HG02885 (cell line): Measurements from ENCODE around the gene PRR9.

Experiments used
- ATAC-seq: cut with Tn5 transposase; IDR thresholded peaks from one replicate; pipeline ENCODE4 v1.9.1; 2021; ENCODE audit warnings: mild to moderate bottlenecking; ENCODE audit not compliant: unreplicated experiment, poor library complexity

The PRR9 gene

DNA sequence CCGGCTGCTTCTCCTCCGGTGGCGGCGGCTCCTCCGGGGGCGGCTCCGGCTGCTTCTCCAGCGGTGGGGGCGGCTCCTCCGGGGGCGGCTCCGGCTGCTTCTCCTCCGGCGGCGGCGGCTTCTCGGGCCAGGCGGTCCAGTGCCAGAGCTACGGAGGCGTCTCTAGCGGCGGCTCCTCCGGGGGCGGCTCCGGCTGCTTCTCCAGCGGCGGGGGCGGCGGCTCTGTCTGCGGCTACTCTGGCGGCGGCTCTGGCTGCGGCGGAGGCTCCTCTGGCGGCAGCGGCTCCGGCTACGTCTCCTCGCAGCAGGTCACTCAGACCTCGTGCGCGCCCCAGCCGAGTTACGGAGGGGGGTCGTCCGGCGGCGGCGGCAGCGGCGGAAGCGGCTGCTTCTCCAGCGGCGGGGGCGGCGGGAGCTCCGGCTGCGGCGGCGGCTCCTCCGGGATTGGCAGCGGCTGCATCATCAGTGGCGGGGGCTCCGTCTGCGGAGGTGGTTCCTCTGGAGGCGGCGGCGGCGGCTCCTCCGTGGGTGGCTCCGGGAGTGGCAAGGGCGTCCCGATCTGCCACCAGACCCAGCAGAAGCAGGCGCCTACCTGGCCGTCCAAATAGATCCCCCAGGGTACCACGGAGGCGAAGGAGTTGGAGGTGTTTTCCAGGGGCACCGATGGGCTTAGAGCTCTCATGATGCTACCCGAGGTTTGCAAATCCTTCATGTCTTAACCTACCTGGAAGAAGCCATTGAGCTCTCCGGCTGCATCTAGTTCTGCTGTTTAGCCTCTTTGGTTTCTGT, 44.1 kb downstream of the PRR9 start:
- ATAC-seq, result no peak

DNA sequence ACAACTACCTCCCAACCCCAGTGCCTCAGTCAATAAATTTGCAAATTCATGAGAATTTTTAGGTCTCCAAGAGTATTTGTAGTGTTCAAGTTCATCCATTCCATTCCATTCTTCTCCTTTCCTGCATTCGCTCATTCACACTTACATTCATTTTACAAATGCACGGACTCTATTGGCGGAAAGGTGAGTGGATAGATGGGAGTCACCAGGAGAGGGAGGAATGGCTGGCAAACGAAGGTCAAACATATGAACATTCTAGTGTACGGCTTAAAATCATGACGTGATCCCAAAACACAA, 44.6 kb downstream of the PRR9 start:
- ATAC-seq, result no peak

DNA sequence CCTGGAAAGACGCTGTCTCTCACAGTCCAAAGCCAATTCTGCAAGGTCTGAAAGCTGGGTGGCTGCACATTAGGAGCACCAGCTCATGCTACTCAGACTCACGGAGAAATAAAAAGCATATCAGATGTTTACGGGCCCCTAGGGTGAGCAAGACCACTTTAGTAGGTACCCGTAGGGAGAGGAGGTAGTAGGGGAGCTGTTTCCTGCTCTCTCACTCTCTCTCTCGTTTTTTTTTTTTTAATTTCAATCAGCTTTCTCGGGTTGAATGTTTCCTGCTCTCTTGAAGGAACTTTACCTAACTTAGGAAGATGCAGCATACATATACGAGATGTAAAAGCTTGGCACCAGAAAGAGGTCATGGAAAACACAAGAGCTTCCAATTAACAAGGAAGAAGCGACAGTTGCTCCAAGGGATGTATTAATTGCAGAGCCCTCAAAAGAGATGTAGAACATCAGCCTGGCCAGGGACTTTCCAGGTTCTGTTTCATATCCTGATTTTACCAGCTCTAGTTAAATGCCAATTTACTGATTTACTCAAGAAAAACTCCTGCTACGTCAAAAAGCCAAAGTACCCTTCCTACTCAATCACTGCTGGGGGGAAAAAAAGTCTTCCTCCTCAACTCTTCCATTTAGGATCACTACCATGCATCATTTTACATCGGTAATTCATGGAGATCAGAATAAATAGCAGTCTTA, 45.2 kb downstream of the PRR9 start:
- ATAC-seq, result no peak

- no peak for ATAC-seq
These were observed 48.1 kb downstream of the PRR9 start for GRCh38 chr1:153265457-153265856.
